Measurements from ENCODE around the gene GLP2R. TPM values are rescaled to one million over a fixed set of nuclear protein-coding genes. Genes with fewer than 3 reads are reported as not detected.
"Not testable (repeated sequence)": the region's sequence is repeated elsewhere in the genome, so short reads cannot be mapped to it uniquely, and the experiment has no call there.

Gene GLP2R
- total RNA-seq, 1 experiment from 2014 or later = not detected

DNA sequence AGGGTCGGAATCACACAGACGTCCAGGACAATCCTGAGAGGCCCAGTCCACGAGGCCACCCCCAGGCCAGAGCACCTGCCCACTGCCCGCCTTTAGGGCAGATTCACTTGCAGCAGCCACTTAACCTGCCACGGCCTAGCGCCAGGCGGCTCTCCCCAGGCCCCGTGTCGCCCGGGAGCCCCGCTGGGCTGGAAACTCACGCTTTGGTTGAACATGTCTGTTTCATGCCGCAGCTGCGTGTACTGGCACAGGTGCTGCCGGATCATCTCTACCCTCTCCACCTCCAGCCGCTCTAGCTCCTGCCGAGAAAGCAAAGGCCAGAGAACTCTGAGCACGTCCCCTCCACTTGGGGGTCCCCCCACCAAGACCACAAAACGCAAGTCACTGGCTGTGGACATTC, 92.1 kb downstream of the GLP2R start:
- no peaks in the 10 kb centered on the region for H3K36me3 Mint-ChIP-seq
- ChIA-PET POLR2A (no interaction called here), CTCF (interaction anchor here (0.8 to 2.0 kb wide), 5 partner anchors 10 to 400 kb away, joined by 3 to 13 read pairs (median 4); no protein-coding TSS in a partner anchor)
- TF ChIP-seq ERG (CRISPR knock-in tag; IDR thresholded peaks at IDR 0.05) (no peak), NFATC4 (CRISPR knock-in tag; IDR thresholded peaks at IDR 0.05) (no peak)
- no peaks in the 10 kb centered on the region for H3K9me3 Mint-ChIP-seq
- ATAC-seq = no peak
- no peak overlapping the region for H3K27ac Mint-ChIP-seq
- no peak for DNase-seq (ENCODE audit: low spot score)
- no peak overlapping the region for H3K4me3 Mint-ChIP-seq
- no peaks in the 10 kb centered on the region for H3K4me1 Mint-ChIP-seq
- H3K27me3 Mint-ChIP-seq (ENCODE audit: low read depth) = no peaks in the 10 kb centered on the region

DNA sequence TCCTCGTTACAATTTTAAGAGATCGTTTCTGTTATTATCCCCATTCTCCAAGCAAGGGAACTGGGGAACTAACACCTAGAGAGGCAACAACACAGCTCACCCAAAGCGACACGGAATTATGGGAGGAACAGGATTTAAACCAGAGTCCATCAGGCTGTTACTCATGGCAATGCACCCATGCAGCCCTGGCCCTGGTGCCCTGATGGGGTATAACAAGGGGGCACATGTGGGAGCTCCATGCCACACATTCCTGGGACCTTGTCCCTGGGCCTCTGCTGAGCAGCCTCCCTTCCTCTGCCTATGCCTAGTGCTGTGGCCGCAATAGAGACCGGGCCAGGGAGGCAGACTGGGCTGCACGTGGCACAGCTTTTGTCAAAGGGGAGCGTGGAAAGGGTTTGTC, 92.6 kb downstream of the GLP2R start:
- Mint-ChIP-seq H3K9me3 (no peaks in the 10 kb centered on the region), H3K27ac (no peak overlapping the region), H3K4me3 (no peak overlapping the region), H3K27me3 (ENCODE audit: low read depth) (no peaks in the 10 kb centered on the region), H3K36me3 (no peaks in the 10 kb centered on the region), H3K4me1 (no peaks in the 10 kb centered on the region)
- POLR2A ChIA-PET = no interaction called here
- ATAC-seq (no peak), DNase-seq (ENCODE audit: low spot score) (no peak)
- TF ChIP-seq ERG (CRISPR knock-in tag; IDR thresholded peaks at IDR 0.05) (no peak), E2F1 (CRISPR knock-in tag; IDR thresholded peaks at IDR 0.05) (no peak)
- CTCF ChIA-PET = interaction anchor here (1.0 to 2.0 kb wide), 4 partner anchors 10 to 174 kb away, joined by 4 to 13 read pairs (median 4); no protein-coding TSS in a partner anchor

GRCh38 chr17:9918804-9919352, 93.2 kb downstream of the GLP2R start:
- Mint-ChIP-seq H3K27ac (no peak overlapping the region), H3K4me3 (no peak overlapping the region), H3K4me1 (no peaks in the 10 kb centered on the region), H3K9me3 (no peaks in the 10 kb centered on the region), H3K36me3 (no peaks in the 10 kb centered on the region), H3K27me3 (ENCODE audit: low read depth) (no peaks in the 10 kb centered on the region)
- ATAC-seq (no peak), DNase-seq (ENCODE audit: low spot score) (no peak)
- POLR2A ChIA-PET = no interaction called here
- CTCF ChIA-PET = interaction anchor here (0.9 to 1.0 kb wide), 2 partner anchors 10 to 11 kb away, joined by 3 to 4 read pairs; no protein-coding TSS in a partner anchor
- no peak for TF ChIP-seq ZNF281 (CRISPR knock-in tag; IDR thresholded peaks at IDR 0.05)
- no peak for TF ChIP-seq ZNF416 (CRISPR knock-in tag; IDR thresholded peaks at IDR 0.05)

DNA sequence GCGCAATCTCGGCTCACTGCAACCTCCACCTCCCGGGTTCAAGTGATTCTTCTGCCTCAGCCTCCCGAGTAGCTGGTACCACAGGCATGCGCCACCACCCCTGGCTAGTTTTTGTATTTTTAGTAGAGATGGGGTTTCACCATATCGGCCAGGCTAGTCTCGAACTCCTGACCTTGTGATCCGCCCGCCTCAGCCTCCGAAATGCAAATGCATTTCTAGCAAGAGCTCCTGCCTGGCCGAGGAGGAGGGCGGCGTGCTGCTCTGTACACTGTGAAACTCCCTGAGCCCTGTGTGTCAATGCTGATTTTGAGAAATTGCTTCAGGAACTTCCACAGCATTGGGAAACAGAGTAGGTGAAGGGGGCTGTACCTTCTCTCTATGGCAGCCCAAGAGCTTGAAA, 95.5 kb downstream of the GLP2R start:
- ATAC-seq; POLR2A ChIA-PET; H3K4me3 Mint-ChIP-seq; H3K27me3 Mint-ChIP-seq (ENCODE audit: low read depth); H3K36me3 Mint-ChIP-seq; H3K27ac Mint-ChIP-seq; H3K9me3 Mint-ChIP-seq; DNase-seq (ENCODE audit: low spot score); H3K4me1 Mint-ChIP-seq: not testable (repeated sequence)
- CTCF ChIA-PET = interaction anchor here (0.9 to 1.6 kb wide), 3 partner anchors 8 to 31 kb away, joined by 3 to 6 read pairs (median 5); partner anchors contain the start of gene RCVRN

DNA sequence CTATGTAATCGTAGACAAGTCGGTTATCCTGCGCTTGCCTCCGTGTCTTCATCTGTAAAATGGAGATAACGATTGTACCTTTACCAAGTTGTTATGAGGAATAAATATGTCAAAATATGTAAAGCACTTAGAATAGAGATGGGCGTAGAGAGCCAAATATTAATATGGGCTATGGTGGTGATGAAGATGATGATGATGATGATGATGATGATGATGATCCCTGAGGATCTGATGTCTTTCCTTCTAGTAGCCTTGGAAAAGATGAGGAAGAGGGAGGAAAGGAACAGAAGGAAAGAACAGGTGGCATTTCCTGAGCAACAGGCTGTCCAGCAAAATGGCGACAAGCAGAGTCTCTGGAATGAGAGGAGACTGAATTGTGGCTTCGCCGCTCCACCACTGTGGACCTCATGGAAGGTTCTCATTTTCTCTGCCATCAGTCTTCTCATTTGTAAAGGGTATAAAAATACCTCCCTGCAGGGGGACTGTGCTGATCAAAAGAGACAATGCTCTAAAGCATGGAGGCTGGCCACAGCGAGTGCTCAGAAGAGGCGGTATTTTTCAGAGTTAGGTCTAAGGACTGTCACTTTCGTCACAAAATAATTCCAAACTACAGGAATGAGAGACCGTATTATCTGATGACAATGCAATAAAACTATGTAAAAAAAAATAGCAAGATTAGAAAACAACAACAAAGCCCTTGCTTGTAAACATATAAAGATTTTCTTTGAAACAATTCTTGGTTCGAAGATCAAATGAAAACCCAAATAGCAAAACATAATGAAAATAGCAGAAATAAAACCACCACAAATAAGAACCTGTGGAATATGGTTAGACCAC, 96.5 kb downstream of the GLP2R start:
- DNase-seq (ENCODE audit: low spot score) = no peak
- TF ChIP-seq ZNF396 (CRISPR knock-in tag; IDR thresholded peaks at IDR 0.05; ENCODE audit: borderline replicate concordance) (no peak), MYBL2 (CRISPR knock-in tag; IDR thresholded peaks at IDR 0.05) (no peak), ZNF121 (CRISPR knock-in tag; IDR thresholded peaks at IDR 0.05) (no peak), ZNF317 (CRISPR knock-in tag; IDR thresholded peaks at IDR 0.05; ENCODE audit: borderline replicate concordance, low read depth) (no peak), USF1 (CRISPR knock-in tag; IDR thresholded peaks at IDR 0.05) (no peak), GRHL2 (CRISPR knock-in tag; IDR thresholded peaks at IDR 0.05; ENCODE audit: insufficient replicate concordance, severe bottlenecking) (no peak)
- Mint-ChIP-seq H3K9me3 (no peaks in the 10 kb centered on the region), H3K27me3 (ENCODE audit: low read depth) (no peaks in the 10 kb centered on the region), H3K4me3 (no peak overlapping the region), H3K36me3 (no peaks in the 10 kb centered on the region), H3K4me1 (no peaks in the 10 kb centered on the region), H3K27ac (no peak overlapping the region; the same call in 1 of the 2 replicates)
- no peak for ATAC-seq
- POLR2A ChIA-PET = no interaction called here
- CTCF ChIA-PET = interaction anchor here (0.9 to 4.0 kb wide), 2 partner anchors 17 to 59 kb away, joined by 3 to 35 read pairs; partner anchors contain the start of gene RCVRN
